ENCODE results near the gene ZBTB7C. TPM values are rescaled to one million over a fixed set of nuclear protein-coding genes. Genes with fewer than 3 reads are reported as not detected.

The ZBTB7C gene
- total and polyA plus RNA-seq, 9 of the 15 experiments (the other 6 are each of a cell fraction or from before 2014, with no cell fraction given): not detected

DNA sequence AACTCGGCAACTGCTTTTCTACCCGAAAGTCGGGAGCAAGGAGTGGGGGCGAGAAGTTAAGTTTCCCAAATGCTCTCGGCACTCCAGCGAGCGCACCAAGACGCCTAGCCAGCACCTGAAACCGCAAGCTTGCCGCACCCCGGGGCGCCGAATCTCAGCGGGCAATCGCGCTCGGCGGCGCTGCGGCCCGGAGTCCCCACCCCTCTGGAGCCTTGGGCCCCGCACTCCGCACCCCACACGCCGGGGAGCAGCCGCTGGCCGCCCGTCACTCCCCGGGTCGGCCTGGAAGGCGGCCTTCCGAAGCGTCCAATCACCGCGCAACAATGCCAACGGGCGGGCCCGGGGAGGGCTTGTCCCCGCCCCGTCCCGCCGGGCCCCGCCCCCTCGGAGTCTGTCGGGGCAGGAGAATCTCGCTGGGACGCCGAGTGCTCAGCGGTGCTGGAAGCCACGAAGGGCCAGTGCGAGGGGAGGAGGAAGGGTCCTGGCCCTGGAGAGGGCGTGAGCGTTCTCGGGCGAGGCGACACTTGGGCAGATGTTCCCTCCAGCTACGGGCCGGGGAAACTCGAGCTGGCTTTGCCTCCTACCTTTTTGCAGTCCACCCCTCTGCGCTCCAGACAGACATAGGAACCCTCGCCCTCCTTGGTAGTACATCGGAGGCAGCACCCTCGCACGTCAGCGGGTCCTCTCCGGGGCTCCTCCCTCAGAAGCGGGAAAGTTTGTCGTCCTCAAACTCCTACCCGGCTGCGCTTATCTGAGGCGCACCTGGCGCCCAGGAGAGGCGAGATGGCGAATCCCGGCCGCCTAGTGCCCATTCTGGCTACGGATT, 1.1 kb upstream of the ZBTB7C start:
- H4K20me1 ChIP-seq (replicated peaks; ENCODE audit: control insufficient read depth, insufficient read depth, low read length): no peaks in the 10 kb centered on the region
- H3K4me1 ChIP-seq (replicated peaks in 1 of 2; ENCODE audit: control insufficient read depth in 2 of 2, insufficient read depth in 2 of 2, low read length in 2 of 2): peaks cover 0 to 19% of the 10 kb centered on the region in 2 experiments; a peak in 2 of 5 replicates
- no peaks in the 10 kb centered on the region for H3K9me1 ChIP-seq (ENCODE audit: control insufficient read depth, insufficient read depth, low read length)
- BruUV-seq (replicated peaks): no TSS peak
- intact Hi-C loops (cut with micrococcal nuclease) (no loop called here), in situ Hi-C loops (cut with MboI) (no loop called here)
- H3K9me3 ChIP-seq (replicated peaks; ENCODE audit: control insufficient read depth, insufficient read depth, low read depth, low read length): no peaks in the 10 kb centered on the region
- FAIRE-seq (no peak), DNase-seq (ENCODE audit: extremely low read depth in 1 of 4, low spot score in 3 of 4) (peak; percentile 81 to 97 (median 94)), ATAC-seq (peak; percentile 100)
- no peaks in the 10 kb centered on the region for H3K79me2 ChIP-seq (ENCODE audit: control insufficient read depth, insufficient read depth, low read length)
- H2AFZ ChIP-seq (ENCODE audit: low read depth, low read length): 0 out of 2 replicates have a peak overlapping the region, but pooled peaks have one; percentile 40
- peak overlapping the region in 1 of 2 experiments; percentile 70; a peak in 2 of 4 replicates for H3K9ac ChIP-seq (ENCODE audit: insufficient read depth in 1 of 2, low read depth in 2 of 2, low read length in 2 of 2)
- no peaks in the 10 kb centered on the region for H3K36me3 ChIP-seq (ENCODE audit: control insufficient read depth, insufficient read depth, low read length)
- no peak overlapping the region for H3K27ac ChIP-seq (ENCODE audit: extremely low read depth, low read depth, low read length)
- POLR2A ChIA-PET: no interaction called here
- H3K4me2 ChIP-seq (ENCODE audit: insufficient read depth, low read length): peak overlapping the region; percentile 32
- H3K27me3 ChIP-seq (ENCODE audit: control insufficient read depth in 2 of 2, insufficient read depth in 2 of 2, low read length in 2 of 2): peaks cover 0 to 23% of the 10 kb centered on the region in 2 experiments; a peak in 2 of 5 replicates
- peak overlapping the region; percentile 34 for H3K4me3 ChIP-seq
- CTCF ChIA-PET (ENCODE audit: low intra/inter-chr PET ratio): no interaction called here
- WGBS (ENCODE audit: insufficient coverage, low coverage, missing lambda C conversion rate): 6% methylated on average over 37 of the region's 77 CpGs
- TF ChIP-seq RBM25 (IDR thresholded peaks at IDR 0.05; ENCODE audit: low read depth, low read length, severe bottlenecking) (peak; percentile 15), RBM39 (optimal IDR thresholded peaks at IDR 0.05; ENCODE audit: low read depth, low read length) (no peak), PHF8 (IDR thresholded peaks at IDR 0.05; ENCODE audit: borderline replicate concordance, low read length) (no peak; the same call in 1 of the 2 replicates), MAZ (CRISPR knock-in tag; conservative IDR thresholded peaks at IDR 0.05 in 1 of 2, IDR thresholded peaks at IDR 0.05 in 1 of 2) (peak in 1 of 2 experiments; percentile 12; a peak in 1 of 4 replicates), CXXC5 (CRISPR knock-in tag; IDR thresholded peaks at IDR 0.05) (peak; percentile 69), PKNOX1 (IDR thresholded peaks at IDR 0.05) (peak; percentile 88), NR2C1 (IDR thresholded peaks at IDR 0.05) (no peak), NR2C1 (tag; IDR thresholded peaks at IDR 0.05) (no peak), NRF1 (conservative IDR thresholded peaks at IDR 0.05 in 1 of 2, IDR thresholded peaks at IDR 0.05 in 1 of 2) (peak; percentile 40 to 57; a peak in 3 of 4 replicates)
- TF ChIP-seq, protein P1, sequence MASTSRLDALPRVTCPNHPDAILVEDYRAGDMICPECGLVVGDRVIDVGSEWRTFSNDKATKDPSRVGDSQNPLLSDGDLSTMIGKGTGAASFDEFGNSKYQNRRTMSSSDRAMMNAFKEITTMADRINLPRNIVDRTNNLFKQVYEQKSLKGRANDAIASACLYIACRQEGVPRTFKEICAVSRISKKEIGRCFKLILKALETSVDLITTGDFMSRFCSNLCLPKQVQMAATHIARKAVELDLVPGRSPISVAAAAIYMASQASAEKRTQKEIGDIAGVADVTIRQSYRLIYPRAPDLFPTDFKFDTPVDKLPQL (IDR thresholded peaks at IDR 0.05; ENCODE audit: extremely low read depth, insufficient read length): no peak

All from K562 (cell line).